ENCODE results near the gene TRAPPC3L. TPM values are rescaled to one million over a fixed set of nuclear protein-coding genes. Genes with fewer than 3 reads are reported as not detected.

Gene TRAPPC3L
- total RNA-seq, 1 donor from 2014 or later = 2.3 TPM

DNA sequence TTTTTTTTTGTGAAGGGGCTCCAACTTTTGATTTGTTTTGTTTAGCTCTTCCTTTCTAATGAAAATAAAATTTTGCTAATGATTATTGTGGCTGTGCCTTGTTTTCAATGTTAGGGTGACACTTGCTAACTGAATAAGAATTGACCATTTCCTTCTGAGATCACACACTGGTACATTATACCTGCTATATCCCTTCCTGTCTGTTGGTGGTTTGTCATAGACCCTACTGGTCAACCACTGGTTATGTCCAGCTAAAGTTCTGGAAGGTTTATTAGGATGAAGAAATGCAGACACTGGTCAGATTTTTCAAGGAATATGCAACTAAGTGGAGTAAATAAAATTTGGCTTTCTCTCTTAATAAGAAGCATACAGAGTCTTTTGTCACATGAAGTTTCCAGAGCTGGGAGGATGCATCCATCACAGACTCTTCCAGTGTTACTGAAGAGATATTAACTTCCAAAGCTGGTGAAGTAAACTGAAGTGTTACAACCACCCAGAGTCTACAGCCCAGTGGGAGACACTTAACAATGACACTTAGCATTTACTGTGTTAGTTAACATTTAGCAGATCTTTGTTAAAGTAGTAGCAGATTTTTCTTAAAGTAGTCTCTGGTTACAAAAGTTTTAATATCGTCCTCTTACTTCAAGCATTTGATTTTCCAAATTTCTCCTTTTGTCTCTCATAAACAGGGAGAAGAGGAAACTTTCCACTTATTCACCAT is 53.7 kb downstream of the TRAPPC3L start:
- peaks cover 34% of the 10 kb centered on the region for H3K9me3 Mint-ChIP-seq
- no peak for DNase-seq (ENCODE audit: low spot score in 2 of 2, unreplicated experiment in 2 of 2)
- peaks cover under 1% of the 10 kb centered on the region for H3K4me1 Mint-ChIP-seq
- H3K4me3 Mint-ChIP-seq = no peak overlapping the region
- H3K36me3 Mint-ChIP-seq = peaks cover 1% of the 10 kb centered on the region
- TF ChIP-seq, protein P1, sequence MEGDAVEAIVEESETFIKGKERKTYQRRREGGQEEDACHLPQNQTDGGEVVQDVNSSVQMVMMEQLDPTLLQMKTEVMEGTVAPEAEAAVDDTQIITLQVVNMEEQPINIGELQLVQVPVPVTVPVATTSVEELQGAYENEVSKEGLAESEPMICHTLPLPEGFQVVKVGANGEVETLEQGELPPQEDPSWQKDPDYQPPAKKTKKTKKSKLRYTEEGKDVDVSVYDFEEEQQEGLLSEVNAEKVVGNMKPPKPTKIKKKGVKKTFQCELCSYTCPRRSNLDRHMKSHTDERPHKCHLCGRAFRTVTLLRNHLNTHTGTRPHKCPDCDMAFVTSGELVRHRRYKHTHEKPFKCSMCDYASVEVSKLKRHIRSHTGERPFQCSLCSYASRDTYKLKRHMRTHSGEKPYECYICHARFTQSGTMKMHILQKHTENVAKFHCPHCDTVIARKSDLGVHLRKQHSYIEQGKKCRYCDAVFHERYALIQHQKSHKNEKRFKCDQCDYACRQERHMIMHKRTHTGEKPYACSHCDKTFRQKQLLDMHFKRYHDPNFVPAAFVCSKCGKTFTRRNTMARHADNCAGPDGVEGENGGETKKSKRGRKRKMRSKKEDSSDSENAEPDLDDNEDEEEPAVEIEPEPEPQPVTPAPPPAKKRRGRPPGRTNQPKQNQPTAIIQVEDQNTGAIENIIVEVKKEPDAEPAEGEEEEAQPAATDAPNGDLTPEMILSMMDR (IDR thresholded peaks at IDR 0.05; ENCODE audit: unreplicated experiment) = no peak
- H3K27ac Mint-ChIP-seq = no peak overlapping the region
- peaks cover 2% of the 10 kb centered on the region for H3K27me3 Mint-ChIP-seq (ENCODE audit: low read depth)

DNA sequence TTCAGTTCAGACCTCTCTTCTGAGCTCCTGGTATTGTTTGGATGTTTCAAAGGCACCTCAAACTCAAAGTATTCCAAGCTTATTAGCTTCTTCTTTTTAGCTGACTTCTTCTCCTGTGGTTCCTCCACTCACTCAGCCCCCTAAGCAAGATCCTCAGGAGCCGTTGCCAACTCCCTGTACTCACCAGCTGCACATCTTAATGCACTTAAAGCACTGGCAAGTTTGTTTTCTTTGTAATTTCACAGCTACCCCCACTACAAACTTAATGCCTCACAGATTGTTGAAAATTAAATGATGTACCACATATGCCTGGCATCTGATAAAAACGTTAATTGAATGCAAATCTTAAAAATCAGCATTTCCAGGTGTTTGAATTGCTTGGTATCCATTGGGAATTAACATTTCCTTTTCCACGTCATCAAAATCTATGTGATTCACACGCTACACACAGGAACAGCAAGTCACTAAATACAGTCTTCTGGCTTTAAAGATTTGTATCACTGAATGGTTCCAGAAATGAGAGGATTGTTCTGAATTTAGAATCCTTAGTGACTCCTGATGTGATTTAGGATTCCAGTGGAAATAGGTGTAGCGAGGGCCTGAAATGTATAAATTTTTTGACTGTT is 59.8 kb downstream of the TRAPPC3L start:
- Mint-ChIP-seq H3K4me1 (peaks cover 4% of the 10 kb centered on the region), H3K9me3 (peaks cover 24% of the 10 kb centered on the region), H3K4me3 (no peak overlapping the region), H3K27me3 (ENCODE audit: low read depth) (peaks cover 10% of the 10 kb centered on the region), H3K36me3 (peaks cover 1% of the 10 kb centered on the region), H3K27ac (no peak overlapping the region)
- DNase-seq (ENCODE audit: low spot score in 2 of 2, unreplicated experiment in 2 of 2) = no peak
- TF ChIP-seq, protein P1 (IDR thresholded peaks at IDR 0.05; ENCODE audit: unreplicated experiment) = no peak

DNA sequence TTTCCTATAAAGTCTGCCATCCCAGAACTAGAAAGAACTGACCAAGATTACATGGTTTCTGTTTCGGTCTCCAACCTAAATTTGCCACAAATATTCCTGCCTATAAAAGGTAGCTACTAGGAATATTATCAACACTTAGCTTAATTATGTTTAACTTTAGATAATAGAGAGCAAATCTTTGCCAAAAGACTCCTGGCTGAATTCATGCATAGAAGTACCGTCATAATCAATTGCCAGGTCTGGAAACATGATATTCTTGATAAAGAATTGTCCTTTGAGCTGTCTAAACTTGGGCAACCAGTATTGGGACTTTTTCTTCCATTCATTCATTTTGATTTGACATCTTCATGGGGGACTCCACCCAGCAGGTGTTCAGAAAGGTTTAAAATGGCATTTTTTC is 61.9 kb downstream of the TRAPPC3L start:
- H3K27me3 Mint-ChIP-seq (ENCODE audit: low read depth) = peaks cover 8% of the 10 kb centered on the region
- H3K4me1 Mint-ChIP-seq = peaks cover 4% of the 10 kb centered on the region
- H3K4me3 Mint-ChIP-seq = no peak overlapping the region
- H3K36me3 Mint-ChIP-seq = peaks cover 1% of the 10 kb centered on the region
- H3K9me3 Mint-ChIP-seq = peaks cover 7% of the 10 kb centered on the region
- no peak for DNase-seq (ENCODE audit: low spot score in 2 of 2, unreplicated experiment in 2 of 2)
- TF ChIP-seq, protein P1 (IDR thresholded peaks at IDR 0.05; ENCODE audit: unreplicated experiment) = no peak
- H3K27ac Mint-ChIP-seq = no peak overlapping the region

DNA sequence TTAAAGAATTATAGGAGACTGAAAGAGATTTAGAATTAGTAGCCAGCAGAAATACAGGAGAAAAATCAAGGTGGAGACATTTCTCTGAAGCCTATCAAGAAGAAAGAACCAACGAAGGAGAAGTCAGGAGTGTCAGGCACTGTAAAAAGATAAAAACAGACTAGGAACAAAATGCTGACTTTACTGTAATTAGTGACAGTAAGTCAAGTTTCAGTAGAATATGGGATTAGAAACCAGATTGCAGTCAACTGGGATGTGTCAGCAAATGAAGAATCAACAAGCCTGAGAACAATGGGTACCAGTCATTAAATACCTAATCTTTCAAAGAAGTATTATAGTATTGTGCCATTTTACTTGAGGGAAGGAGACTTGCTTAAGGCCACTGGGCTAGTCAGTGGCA is 62.7 kb downstream of the TRAPPC3L start:
- Mint-ChIP-seq H3K27me3 (ENCODE audit: low read depth) (peaks cover 8% of the 10 kb centered on the region), H3K4me3 (no peak overlapping the region), H3K36me3 (no peaks in the 10 kb centered on the region), H3K27ac (no peak overlapping the region), H3K9me3 (peaks cover 7% of the 10 kb centered on the region), H3K4me1 (peaks cover 4% of the 10 kb centered on the region)
- no peak for DNase-seq (ENCODE audit: low spot score in 2 of 2, unreplicated experiment in 2 of 2)
- TF ChIP-seq, protein P1 (IDR thresholded peaks at IDR 0.05; ENCODE audit: unreplicated experiment) = no peak

DNA sequence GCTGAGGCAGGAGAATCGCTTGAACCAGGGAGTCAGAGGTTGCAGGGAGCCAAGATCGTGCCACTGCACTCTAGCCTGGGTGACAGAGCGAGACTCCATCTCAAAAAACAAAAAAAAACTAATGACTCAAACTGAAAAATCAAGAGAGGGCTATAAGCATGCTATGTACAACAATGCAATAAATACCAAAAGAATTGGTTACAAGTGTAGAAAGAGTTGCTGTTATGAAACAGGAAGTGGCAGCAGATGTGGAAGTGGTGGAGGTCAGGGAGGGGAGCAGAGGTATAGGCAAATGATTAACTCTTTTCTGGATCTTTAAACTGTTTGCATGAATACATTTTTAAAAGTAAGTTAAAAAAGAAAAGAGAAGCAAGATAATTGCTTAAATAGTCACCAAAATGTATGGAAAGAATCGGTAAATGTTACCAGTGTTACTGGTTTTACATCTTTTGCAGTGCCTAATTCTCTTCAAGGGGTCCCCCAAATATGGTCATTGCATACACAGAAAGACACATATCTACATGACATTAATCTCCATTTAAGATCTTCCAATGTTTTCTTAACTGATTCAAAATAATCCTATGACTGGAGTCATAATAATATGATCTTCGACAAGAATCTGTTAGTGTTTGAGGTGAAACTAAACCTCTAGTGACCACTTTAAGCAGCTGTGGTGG is 69.3 kb downstream of the TRAPPC3L start:
- Mint-ChIP-seq H3K4me3 (no peak overlapping the region), H3K27ac (no peak overlapping the region), H3K36me3 (no peaks in the 10 kb centered on the region), H3K4me1 (peaks cover 31% of the 10 kb centered on the region), H3K9me3 (peaks cover 8% of the 10 kb centered on the region), H3K27me3 (ENCODE audit: low read depth) (no peaks in the 10 kb centered on the region)
- TF ChIP-seq, protein P1 (IDR thresholded peaks at IDR 0.05; ENCODE audit: unreplicated experiment) = no peak
- no peak for DNase-seq (ENCODE audit: low spot score in 2 of 2, unreplicated experiment in 2 of 2)

Measured in mesothelial cell of epicardium (in vitro differentiated cells).